Measurements from ENCODE around the gene MCUB. TPM values are rescaled to one million over a fixed set of nuclear protein-coding genes. Genes with fewer than 3 reads are reported as not detected.

Gene MCUB
- total RNA-seq, 2 donors from 2014 or later = 2.9 to 58.3 TPM

- no peak for DNase-seq
Observed at GRCh38 chr4:109699553-109700225, 139.6 kb downstream of the MCUB start.

GRCh38 chr4:109701566-109702410 lies 141.7 kb downstream of the MCUB start:
- no peaks in the 10 kb centered on the region for H3K36me3 ChIP-seq (replicated peaks in 1 of 2; ENCODE audit: insufficient read depth in 1 of 2, low read depth in 2 of 2)
- ATAC-seq (no peak), DNase-seq (peak in 2 of 4 donors; percentile 24 to 33)
- 24 to 26% methylated on average over 21 of the region's 21 CpGs for WGBS, 2 donors
- no peaks in the 10 kb centered on the region for H3K27me3 ChIP-seq
- TF ChIP-seq POLR2A (IDR thresholded peaks at IDR 0.05) = no peak
- peak in 1 of 7 experiments; percentile 18 for TF ChIP-seq CTCF (IDR thresholded peaks at IDR 0.05)
- H3K4me3 ChIP-seq = peak overlapping the region in 1 of 2 donors; percentile 44
- intact Hi-C loops (cut with DNase I) = loop anchor here (10.0 kb wide), 1 partner anchor 103 kb away; the partner anchor contains the start of gene CFI
- H3K27ac ChIP-seq = peak overlapping the region in 3 of 4 donors; percentile 86 to 89 (median 88)
- no peaks in the 10 kb centered on the region for H3K9me3 ChIP-seq
- peaks cover 40% of the 10 kb centered on the region for H3K4me1 ChIP-seq

More at GRCh38 chr4:109699553-109700225, 139.6 kb downstream of the MCUB start:
- Histone ChIP-seq H3K4me3 (no peak overlapping the region), H3K9me3 (no peaks in the 10 kb centered on the region), H3K27ac (no peak overlapping the region), H3K27me3 (no peaks in the 10 kb centered on the region), H3K4me1 (peaks cover 38% of the 10 kb centered on the region), H3K36me3 (replicated peaks in 1 of 2; ENCODE audit: insufficient read depth in 1 of 2, low read depth in 2 of 2) (no peaks in the 10 kb centered on the region)
- TF ChIP-seq CTCF (IDR thresholded peaks at IDR 0.05) (no peak), POLR2A (IDR thresholded peaks at IDR 0.05) (no peak)
- 68 to 76% methylated on average over 8 of the region's 8 CpGs for WGBS, 2 donors
- no peak for ATAC-seq
- intact Hi-C loops (cut with DNase I) = loop anchor here (10.0 kb wide), 1 partner anchor 105 kb away; the partner anchor contains the start of gene CFI

- Histone ChIP-seq H3K27ac (peak within 1 kb of the TSS; percentile 86 to 91 (median 88)), H3K27me3 (no peaks in the 10 kb centered on the region), H3K9me3 (no peaks in the 10 kb centered on the region), H3K36me3 (replicated peaks in 1 of 2; ENCODE audit: insufficient read depth in 1 of 2, low read depth in 2 of 2) (no peaks in the 10 kb centered on the region), H3K4me3 (peak within 1 kb of the TSS; percentile 44 to 66), H3K4me1 (peaks cover 40% of the 10 kb centered on the region)
- intact Hi-C loops (cut with DNase I) = loop anchor here (10.0 kb wide), 1 partner anchor 102 kb away; the partner anchor contains the start of gene CFI
- WGBS, 2 donors = 0 to 1% methylated on average over 5 to 71 of the region's 72 CpGs
- peak; percentile 88 to 92 (median 90) for DNase-seq
- TF ChIP-seq POLR2A (IDR thresholded peaks at IDR 0.05) = peak; percentile 35 to 74 (median 71)
- TF ChIP-seq CTCF (IDR thresholded peaks at IDR 0.05) = peak; percentile 49 to 76 (median 68)
- ATAC-seq = peak; percentile 92
Observed at GRCh38 chr4:109702950-109703663, 143.1 kb downstream of the MCUB start, which contains the start of gene CASP6. CASP6 (minus strand) TSS chr4:109703445; CDS start chr4:109703395, 50 bp downstream.

GRCh38 chr4:109703664-109704361 lies 143.8 kb downstream of the MCUB start:
- WGBS, 2 donors = 2 to 6% methylated on average over 10 to 11 of the region's 11 CpGs
- Histone ChIP-seq H3K9me3 (no peaks in the 10 kb centered on the region), H3K36me3 (replicated peaks in 1 of 2; ENCODE audit: insufficient read depth in 1 of 2, low read depth in 2 of 2) (no peaks in the 10 kb centered on the region), H3K27me3 (no peaks in the 10 kb centered on the region), H3K4me3 (peak overlapping the region; percentile 44 to 66), H3K4me1 (peaks cover 40% of the 10 kb centered on the region), H3K27ac (peak overlapping the region; percentile 86 to 91 (median 88))
- TF ChIP-seq POLR2A (IDR thresholded peaks at IDR 0.05) (no peak), CTCF (IDR thresholded peaks at IDR 0.05) (no peak)
- DNase-seq = no peak
- peak; percentile 10 for ATAC-seq
- intact Hi-C loops (cut with DNase I) = loop anchor here (10.0 kb wide), 1 partner anchor 101 kb away; the partner anchor contains the start of gene CFI
